CD4-positive, alpha-beta T cell treated with Interleukin-10 for 1 hour (primary cell): Measurements from ENCODE around the gene PCDHA2.
A peak's percentile ranks its signal among the peaks of the same experiment; 100 is the strongest.
"Not testable (repeated sequence)": the region's sequence is repeated elsewhere in the genome, so short reads cannot be mapped to it uniquely, and the experiment has no call there.

ENCODE experiments used
- DNase-seq: peaks from one replicate; pipeline ENCODE4 v3.0.0-alpha.2; 2020

PCDHA2 gene

GRCh38 chr5:140821375-140822280, 27.0 kb downstream of the PCDHA2 start, which contains the start of gene PCDHA5:
Gene PCDHA5 (plus strand): TSS chr5:140821613.
- DNase-seq = no peak

- DNase-seq = no peak
Observed at GRCh38 chr5:140822281-140822629, 27.6 kb downstream of the PCDHA2 start.

GRCh38 chr5:140822969-140823368, 28.3 kb downstream of the PCDHA2 start:
- DNase-seq = not testable (repeated sequence)

GRCh38 chr5:140823475-140823874, 28.8 kb downstream of the PCDHA2 start:
- no peak for DNase-seq

- no peak for DNase-seq
Observed at GRCh38 chr5:140827704-140828361, 33.2 kb downstream of the PCDHA2 start, which contains the start of gene PCDHA6. Gene PCDHA6 (plus strand): TSS chr5:140827960. CDS start chr5:140828092, 132 bp downstream.

GRCh38 chr5:140828362-140828737, 33.7 kb downstream of the PCDHA2 start:
- no peak for DNase-seq

- not testable (repeated sequence) for DNase-seq
Observed at GRCh38 chr5:140829511-140830501, 35.2 kb downstream of the PCDHA2 start.

GRCh38 chr5:140833993-140834392, 39.3 kb downstream of the PCDHA2 start, which contains the start of gene PCDHA7:
Gene PCDHA7 (plus strand): TSS chr5:140834269. CDS start chr5:140834384, 115 bp downstream.
- no peak for DNase-seq

- not testable (repeated sequence) for DNase-seq
Observed at GRCh38 chr5:140834439-140835008, 39.9 kb downstream of the PCDHA2 start.

DNA sequence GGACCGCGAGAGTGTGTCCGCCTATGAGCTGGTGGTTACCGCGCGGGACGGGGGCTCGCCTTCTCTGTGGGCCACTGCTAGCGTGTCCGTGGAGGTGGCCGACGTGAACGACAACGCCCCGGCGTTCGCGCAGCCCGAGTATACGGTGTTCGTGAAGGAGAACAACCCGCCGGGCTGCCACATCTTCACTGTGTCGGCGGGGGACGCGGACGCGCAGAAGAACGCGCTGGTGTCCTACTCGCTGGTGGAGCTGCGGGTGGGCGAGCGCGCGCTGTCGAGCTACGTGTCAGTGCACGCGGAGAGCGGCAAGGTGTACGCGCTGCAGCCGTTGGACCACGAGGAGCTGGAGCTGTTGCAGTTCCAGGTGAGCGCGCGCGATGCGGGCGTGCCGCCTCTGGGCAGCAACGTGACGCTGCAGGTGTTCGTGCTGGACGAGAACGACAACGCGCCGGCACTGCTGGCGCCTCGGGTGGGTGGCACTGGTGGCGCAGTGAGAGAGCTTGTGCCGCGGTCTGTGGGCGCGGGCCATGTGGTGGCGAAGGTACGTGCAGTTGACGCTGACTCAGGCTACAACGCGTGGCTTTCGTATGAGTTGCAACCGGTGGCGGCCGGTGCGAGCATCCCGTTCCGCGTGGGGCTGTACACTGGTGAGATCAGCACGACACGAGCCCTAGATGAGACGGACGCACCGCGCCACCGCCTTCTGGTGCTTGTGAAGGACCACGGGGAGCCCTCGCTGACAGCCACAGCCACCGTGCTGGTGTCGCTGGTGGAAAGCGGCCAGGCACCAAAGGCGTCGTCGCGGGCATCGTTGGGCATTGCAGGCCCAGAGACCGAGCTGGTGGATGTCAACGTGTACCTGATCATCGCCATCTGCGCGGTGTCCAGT, 41.2 kb downstream of the PCDHA2 start:
- DNase-seq = no peak

- peak; percentile 4 for DNase-seq
Observed at GRCh38 chr5:140840978-140841962, 46.6 kb downstream of the PCDHA2 start, which contains the start of gene PCDHA8. Gene PCDHA8 (plus strand): TSS chr5:140841187. CDS start chr5:140841322, 135 bp downstream.

- DNase-seq = no peak
Observed at GRCh38 chr5:140842798-140843733, 48.4 kb downstream of the PCDHA2 start.
